Measurements from ENCODE around the gene YRDC. TPM values are rescaled to one million over a fixed set of nuclear protein-coding genes. Genes with fewer than 3 reads are reported as not detected.

YRDC gene
- total and polyA plus RNA-seq, 2 of the 13 experiments (the other 11 are each of a cell fraction or from before 2014, with no cell fraction given): 27.5 to 29.2 TPM

DNA sequence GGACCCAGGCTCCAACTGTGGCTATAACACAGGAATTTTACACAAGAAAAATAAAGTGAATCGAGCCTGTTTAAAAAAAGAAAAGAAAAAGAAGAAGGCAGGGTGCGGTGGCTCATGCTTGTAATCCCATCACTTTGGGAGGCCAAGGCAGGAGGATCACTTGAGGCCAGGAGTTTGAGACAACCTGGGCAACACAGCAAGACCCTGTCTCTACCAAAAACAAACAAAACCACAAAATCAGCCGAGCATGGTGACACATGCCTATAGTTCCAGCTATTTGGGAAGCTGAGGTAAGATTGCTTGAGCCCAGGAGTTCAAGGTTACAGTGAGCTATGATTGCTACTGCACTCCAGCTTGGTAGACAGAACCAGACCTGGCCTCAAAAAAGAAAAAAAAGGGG is 33.6 kb upstream of the YRDC start:
- no peak for FAIRE-seq
- POLR2A ChIA-PET: interaction anchor here (1.1 to 1.3 kb wide), 2 partner anchors 15 to 18 kb away, joined by 4 read pairs; partner anchors contain the start of gene MTF1

More for the DNA sequence above, 33.6 kb upstream of the YRDC start:
- no peaks in the 10 kb centered on the region for H3K9me3 ChIP-seq (ENCODE audit: low read length)
- H3K4me2 ChIP-seq (ENCODE audit: low read depth, low read length): no peak overlapping the region
- H3K27me3 ChIP-seq (ENCODE audit: control insufficient read depth in 1 of 2, insufficient read depth in 2 of 2, low read length in 2 of 2): no peaks in the 10 kb centered on the region
- no peak overlapping the region for H3K27ac ChIP-seq (ENCODE audit: extremely low read length, insufficient read depth, low read length)
- H3K4me3 ChIP-seq (replicated peaks in 1 of 3; ENCODE audit: insufficient read depth in 1 of 3, low read depth in 2 of 3, low read length in 3 of 3): no peak overlapping the region
- no peaks in the 10 kb centered on the region for H3K4me1 ChIP-seq (ENCODE audit: insufficient read depth, low read length)
- H3K36me3 ChIP-seq (replicated peaks in 1 of 2; ENCODE audit: control insufficient read depth in 1 of 2, insufficient read depth in 2 of 2, low read length in 2 of 2): peaks cover 14 to 34% of the 10 kb centered on the region in 2 experiments; a peak in 4 of 5 replicates
- no peaks in the 10 kb centered on the region for H4K20me1 ChIP-seq (ENCODE audit: insufficient read depth, low read length)
- no peak overlapping the region for H2AFZ ChIP-seq (ENCODE audit: low read length)
- intact Hi-C loops (cut with micrococcal nuclease; ENCODE audit: unreplicated experiment) (no loop called here), in situ Hi-C loops (cut with HindIII; ENCODE audit: extremely low pct_ligation_motif_present, low pct_unique_long_range_greater_than_20kb) (no loop called here)
- TF ChIP-seq BHLHE40 (IDR thresholded peaks at IDR 0.05; ENCODE audit: low read length) (no peak), ZNF124 (CRISPR knock-in tag; IDR thresholded peaks at IDR 0.05) (no peak), RBFOX2 (IDR thresholded peaks at IDR 0.05; ENCODE audit: low read depth, low read length) (no peak), TFAP4 (IDR thresholded peaks at IDR 0.05; ENCODE audit: borderline replicate concordance, low read depth) (no peak), ZFX (CRISPR knock-in tag; IDR thresholded peaks at IDR 0.05; ENCODE audit: low read depth) (no peak), ZNF121 (CRISPR knock-in tag; IDR thresholded peaks at IDR 0.05) (peak; percentile 84)
- TF ChIP-seq, protein P1, sequence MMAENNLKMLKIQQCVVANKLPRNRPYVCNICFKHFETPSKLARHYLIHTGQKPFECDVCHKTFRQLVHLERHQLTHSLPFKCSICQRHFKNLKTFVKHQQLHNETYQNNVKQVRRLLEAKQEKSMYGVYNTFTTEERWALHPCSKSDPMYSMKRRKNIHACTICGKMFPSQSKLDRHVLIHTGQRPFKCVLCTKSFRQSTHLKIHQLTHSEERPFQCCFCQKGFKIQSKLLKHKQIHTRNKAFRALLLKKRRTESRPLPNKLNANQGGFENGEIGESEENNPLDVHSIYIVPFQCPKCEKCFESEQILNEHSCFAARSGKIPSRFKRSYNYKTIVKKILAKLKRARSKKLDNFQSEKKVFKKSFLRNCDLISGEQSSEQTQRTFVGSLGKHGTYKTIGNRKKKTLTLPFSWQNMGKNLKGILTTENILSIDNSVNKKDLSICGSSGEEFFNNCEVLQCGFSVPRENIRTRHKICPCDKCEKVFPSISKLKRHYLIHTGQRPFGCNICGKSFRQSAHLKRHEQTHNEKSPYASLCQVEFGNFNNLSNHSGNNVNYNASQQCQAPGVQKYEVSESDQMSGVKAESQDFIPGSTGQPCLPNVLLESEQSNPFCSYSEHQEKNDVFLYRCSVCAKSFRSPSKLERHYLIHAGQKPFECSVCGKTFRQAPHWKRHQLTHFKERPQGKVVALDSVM (CRISPR knock-in tag; IDR thresholded peaks at IDR 0.05): peak; percentile 57; the same call in 1 of the 2 replicates
- no peak for DNase-seq (ENCODE audit: low spot score)
- ATAC-seq: no peak
- WGBS (ENCODE audit: low lambda C conversion rate): 82% methylated on average over 3 of the region's 3 CpGs
- H3K79me2 ChIP-seq (ENCODE audit: insufficient read depth, low read length): no peaks in the 10 kb centered on the region
- no peak overlapping the region for H3K9ac ChIP-seq (ENCODE audit: insufficient read depth, low read depth, low read length)
- CTCF ChIA-PET (ENCODE audit: low intra/inter-chr PET ratio, low total read pairs): no interaction called here
- BruUV-seq (replicated peaks): no TSS peak

All from HepG2 (cell line).